Endothelial cell (in vitro differentiated cells): ENCODE measurements around the gene DHRS12. TPM values are rescaled to one million over a fixed set of nuclear protein-coding genes. Genes with fewer than 3 reads are reported as not detected.

ENCODE experiments used
- DNase-seq: peaks from one replicate; pipeline ENCODE4 v3.0.0; 2021; ENCODE audit warnings: low spot score
- H3K27ac Mint-ChIP-seq: one replicate; pipeline ENCODE4 v1.8.0; 2021; ENCODE audit warnings: mixed read lengths, inconsistent platforms; ENCODE audit not compliant: unreplicated experiment
- H3K27me3 Mint-ChIP-seq: one replicate; pipeline ENCODE4 v1.8.0; 2021; ENCODE audit warnings: mild to moderate bottlenecking, moderate library complexity, mixed read lengths, inconsistent platforms; ENCODE audit not compliant: unreplicated experiment
- H3K36me3 Mint-ChIP-seq: one replicate; pipeline ENCODE4 v1.8.0; 2021; ENCODE audit warnings: mild to moderate bottlenecking, low read depth, mixed read lengths, inconsistent platforms; ENCODE audit not compliant: unreplicated experiment
- H3K4me1 Mint-ChIP-seq: one replicate; pipeline ENCODE4 v1.8.0; 2021; ENCODE audit warnings: mild to moderate bottlenecking, mixed read lengths, inconsistent platforms; ENCODE audit not compliant: unreplicated experiment
- H3K4me3 Mint-ChIP-seq: one replicate; pipeline ENCODE4 v1.8.0; 2021; ENCODE audit warnings: mild to moderate bottlenecking, mixed read lengths, inconsistent platforms; ENCODE audit not compliant: unreplicated experiment
- H3K9me3 Mint-ChIP-seq: one replicate; pipeline ENCODE4 v1.8.0; 2021; ENCODE audit warnings: mixed read lengths, inconsistent platforms; ENCODE audit not compliant: unreplicated experiment
- CTCF ChIP-seq: fragments of 200-600 bp; sonication (generic); IDR thresholded peaks from one replicate; pipeline ENCODE4 v1.5.0; 2021; ENCODE audit warnings: antibody characterized with exemption; ENCODE audit not compliant: unreplicated experiment
- total RNA-seq: library from RNA; stranded (reverse); fragmentation: NEBNext Ultra II Directional; extraction: Animal tissue kit (Norgen Biotek cat#: 25700); gene quantifications from one replicate; pipeline ENCODE4 v1.2.1, GENCODE V29; 2021; ENCODE audit not compliant: unreplicated experiment

DHRS12 gene
- total RNA-seq, 1 donor from 2014 or later, result 13.3 TPM

GRCh38 chr13:51818781-51819511 lies 15.0 kb upstream of the DHRS12 start:
- no peak for TF ChIP-seq CTCF
- H3K4me1 Mint-ChIP-seq, result peaks cover 12% of the 10 kb centered on the region
- H3K4me3 Mint-ChIP-seq, result no peak overlapping the region
- H3K36me3 Mint-ChIP-seq, result no peaks in the 10 kb centered on the region
- no peaks in the 10 kb centered on the region for H3K9me3 Mint-ChIP-seq
- no peak for DNase-seq
- no peak overlapping the region for H3K27ac Mint-ChIP-seq
- H3K27me3 Mint-ChIP-seq, result peaks cover 6% of the 10 kb centered on the region

DNA sequence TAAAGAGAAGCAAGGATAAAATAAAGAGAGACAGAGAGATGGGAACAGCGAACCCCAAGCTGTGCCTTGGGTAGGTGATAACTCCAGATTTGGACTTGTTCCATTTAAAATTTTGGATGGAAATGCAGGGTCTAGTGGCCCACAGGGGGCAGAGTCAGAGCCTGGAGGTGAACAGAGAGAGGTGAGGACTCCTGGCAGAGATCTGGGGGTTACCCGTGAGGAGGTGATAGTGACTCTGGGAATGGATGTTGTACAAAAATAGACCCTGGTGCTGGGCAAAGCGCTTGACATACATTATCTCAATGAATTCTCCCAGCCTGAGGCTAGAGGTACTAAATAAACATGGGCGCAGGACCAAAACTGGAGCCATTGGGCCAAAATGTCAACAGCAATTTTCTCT lies 14.3 kb upstream of the DHRS12 start:
- Mint-ChIP-seq H3K36me3 (no peaks in the 10 kb centered on the region), H3K4me1 (peaks cover 12% of the 10 kb centered on the region), H3K9me3 (no peaks in the 10 kb centered on the region), H3K4me3 (no peak overlapping the region), H3K27me3 (peaks cover 6% of the 10 kb centered on the region), H3K27ac (no peak overlapping the region)
- DNase-seq, result no peak
- no peak for TF ChIP-seq CTCF

DNA sequence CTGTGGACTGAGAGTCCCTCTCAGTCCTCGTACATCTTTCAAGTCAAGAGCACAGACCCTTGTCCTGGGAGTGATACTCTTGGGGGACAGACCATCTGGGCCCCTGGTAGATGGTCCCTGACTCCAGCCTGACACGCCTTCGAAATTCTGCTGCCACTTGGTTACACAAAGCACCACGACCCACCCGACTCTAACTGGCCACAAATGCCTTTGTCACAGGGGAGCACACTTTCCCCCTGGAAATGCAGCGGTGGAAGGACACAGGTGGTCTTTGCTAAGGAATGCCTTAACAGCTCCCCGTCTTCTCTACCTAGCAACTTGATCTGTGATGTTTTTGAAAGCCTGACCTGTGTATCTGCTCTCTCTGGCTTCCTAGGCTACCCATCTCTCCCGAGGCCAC lies 13.8 kb upstream of the DHRS12 start:
- peaks cover 14% of the 10 kb centered on the region for H3K4me1 Mint-ChIP-seq
- DNase-seq, result no peak
- H3K9me3 Mint-ChIP-seq, result no peaks in the 10 kb centered on the region
- H3K27ac Mint-ChIP-seq, result no peak overlapping the region
- H3K27me3 Mint-ChIP-seq, result peaks cover 6% of the 10 kb centered on the region
- no peaks in the 10 kb centered on the region for H3K36me3 Mint-ChIP-seq
- no peak overlapping the region for H3K4me3 Mint-ChIP-seq
- TF ChIP-seq CTCF, result no peak

GRCh38 chr13:51816604-51817249 lies 12.8 kb upstream of the DHRS12 start:
- H3K36me3 Mint-ChIP-seq, result no peaks in the 10 kb centered on the region
- no peak overlapping the region for H3K27ac Mint-ChIP-seq
- H3K27me3 Mint-ChIP-seq, result peaks cover 6% of the 10 kb centered on the region
- no peak for TF ChIP-seq CTCF
- DNase-seq, result no peak
- peaks cover 21% of the 10 kb centered on the region for H3K4me1 Mint-ChIP-seq
- no peaks in the 10 kb centered on the region for H3K9me3 Mint-ChIP-seq
- no peak overlapping the region for H3K4me3 Mint-ChIP-seq

GRCh38 chr13:51815848-51816247 lies 11.9 kb upstream of the DHRS12 start:
- Mint-ChIP-seq H3K9me3 (no peaks in the 10 kb centered on the region), H3K27me3 (peaks cover 6% of the 10 kb centered on the region), H3K36me3 (no peaks in the 10 kb centered on the region), H3K27ac (no peak overlapping the region), H3K4me3 (no peak overlapping the region), H3K4me1 (peaks cover 28% of the 10 kb centered on the region)
- no peak for TF ChIP-seq CTCF
- DNase-seq, result no peak
